Tibial artery (tissue), 4 donors: ENCODE data around the gene ABHD14A.
"Not testable (repeated sequence)": the region's sequence is repeated elsewhere in the genome, so short reads cannot be mapped to it uniquely, and the experiment has no call there.

Source experiments
- DNase-seq, 2 donors: peaks; one replicate each; pipeline ENCODE4 v3.0.0-alpha.2; 2019
- H3K27ac ChIP-seq, 2 donors: fragments of 200-600 bp; sonication (generic) in 1 of 2; 1 replicate in 1 of 2; 2 replicates in 1 of 2; pipeline ENCODE4 v1.5.1; 2018 to 2019; ENCODE audit warnings: mild to moderate bottlenecking in 1 of 2
- H3K27me3 ChIP-seq, 2 donors: fragments of 200-600 bp; sonication (generic) in 1 of 2; one replicate each; pipeline versions ENCODE4 v1.5.1 to v1.6.0; 2016 to 2019
- H3K36me3 ChIP-seq, 3 donors: fragments of 200-600 bp; sonication (generic) in 2 of 3; one replicate each; pipeline ENCODE4 v1.5.1; 2016 to 2019; ENCODE audit warnings: mild to moderate bottlenecking in 2 of 3
- H3K4me1 ChIP-seq, 4 donors: fragments of 200-600 bp; sonication (generic) in 2 of 4; 1 replicate in 3 of 4; 2 replicates in 1 of 4; pipeline ENCODE4 v1.5.1; 2016 to 2019
- H3K4me3 ChIP-seq, 2 donors: fragments of 200-600 bp; sonication (generic) in 1 of 2; 1 replicate in 1 of 2; 2 replicates in 1 of 2; pipeline ENCODE4 v1.5.1; 2018 to 2019; ENCODE audit warnings: mild to moderate bottlenecking in 2 of 2
- H3K9me3 ChIP-seq, 3 donors: fragments of 200-600 bp; sonication (generic) in 1 of 3; one replicate each; pipeline ENCODE4 v1.5.1; 2016 to 2019
- CTCF ChIP-seq, 2 experiments: fragments of 200-600 bp in 1 of 2; fragments of 450-650 bp in 1 of 2; IDR thresholded peaks; one replicate each; pipeline ENCODE4 v1.5.1; 2017 to 2019; ENCODE audit warnings: antibody characterized with exemption in 2 of 2, mild to moderate bottlenecking in 1 of 2, moderate library complexity in 1 of 2
- intact Hi-C: fragments of 100-400 bp; cut with DNase I; formaldehyde crosslinking; loops from one replicate; pipeline ENCODE4 v1.15.0; 2023; ENCODE audit warnings: low total_unique reads

ABHD14A gene

GRCh38 chr3:51987568-51987967, 12.7 kb downstream of the ABHD14A start:
- Histone ChIP-seq H3K27ac (no peak overlapping the region), H3K4me1 (peaks cover 0 to 27% (median 20%) of the 10 kb centered on the region in 4 donors), H3K27me3 (no peaks in the 10 kb centered on the region), H3K4me3 (no peak overlapping the region), H3K36me3 (peaks cover 0 to 18% (median 14%) of the 10 kb centered on the region in 3 donors), H3K9me3 (no peaks in the 10 kb centered on the region)
- DNase-seq: no peak
- TF ChIP-seq CTCF (IDR thresholded peaks at IDR 0.05): no peak
- intact Hi-C loops: no loop called here

GRCh38 chr3:51988286-51989146, 13.7 kb downstream of the ABHD14A start:
- H3K27me3 ChIP-seq: no peaks in the 10 kb centered on the region
- peaks cover 2 to 28% (median 24%) of the 10 kb centered on the region in 3 donors for H3K36me3 ChIP-seq
- H3K4me3 ChIP-seq: no peak overlapping the region
- intact Hi-C loops: no loop called here
- H3K4me1 ChIP-seq: peaks cover 0 to 25% (median 17%) of the 10 kb centered on the region in 4 donors
- DNase-seq: no peak
- H3K27ac ChIP-seq: no peak overlapping the region
- H3K9me3 ChIP-seq: no peaks in the 10 kb centered on the region
- no peak for TF ChIP-seq CTCF (IDR thresholded peaks at IDR 0.05)

DNA sequence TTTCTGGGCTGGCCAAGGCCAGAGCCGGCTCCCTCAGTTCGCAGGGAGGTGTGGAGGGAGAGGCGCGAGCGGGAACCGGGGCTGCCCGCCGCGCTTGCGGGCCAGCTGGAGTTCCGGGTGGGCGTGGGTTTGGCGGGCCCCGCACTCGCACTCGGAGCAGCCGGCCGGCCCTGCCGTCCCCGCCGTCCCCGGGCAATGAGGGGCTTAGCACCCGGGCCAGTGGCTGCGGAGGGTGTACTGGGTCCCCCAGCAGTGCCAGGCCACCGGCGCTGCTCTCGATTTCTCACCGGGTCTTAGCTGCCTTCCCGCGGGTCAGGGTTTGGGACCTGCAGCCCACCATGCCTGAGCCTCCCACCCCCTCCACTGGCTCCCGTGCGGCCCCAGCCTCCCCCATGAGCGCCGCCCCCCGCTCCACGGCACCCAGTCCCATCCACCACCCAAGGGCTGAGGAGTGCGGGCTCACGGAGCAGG, 15.7 kb downstream of the ABHD14A start:
- H3K27me3 ChIP-seq, intact Hi-C loops, DNase-seq, H3K9me3 ChIP-seq, H3K4me3 ChIP-seq: not testable (repeated sequence)
- Histone ChIP-seq H3K36me3 (peaks cover 14 to 42% (median 36%) of the 10 kb centered on the region in 3 donors), H3K27ac (peak overlapping the region in 1 of 2 donors; percentile 53), H3K4me1 (peaks cover 0 to 30% (median 22%) of the 10 kb centered on the region in 4 donors)

DNA sequence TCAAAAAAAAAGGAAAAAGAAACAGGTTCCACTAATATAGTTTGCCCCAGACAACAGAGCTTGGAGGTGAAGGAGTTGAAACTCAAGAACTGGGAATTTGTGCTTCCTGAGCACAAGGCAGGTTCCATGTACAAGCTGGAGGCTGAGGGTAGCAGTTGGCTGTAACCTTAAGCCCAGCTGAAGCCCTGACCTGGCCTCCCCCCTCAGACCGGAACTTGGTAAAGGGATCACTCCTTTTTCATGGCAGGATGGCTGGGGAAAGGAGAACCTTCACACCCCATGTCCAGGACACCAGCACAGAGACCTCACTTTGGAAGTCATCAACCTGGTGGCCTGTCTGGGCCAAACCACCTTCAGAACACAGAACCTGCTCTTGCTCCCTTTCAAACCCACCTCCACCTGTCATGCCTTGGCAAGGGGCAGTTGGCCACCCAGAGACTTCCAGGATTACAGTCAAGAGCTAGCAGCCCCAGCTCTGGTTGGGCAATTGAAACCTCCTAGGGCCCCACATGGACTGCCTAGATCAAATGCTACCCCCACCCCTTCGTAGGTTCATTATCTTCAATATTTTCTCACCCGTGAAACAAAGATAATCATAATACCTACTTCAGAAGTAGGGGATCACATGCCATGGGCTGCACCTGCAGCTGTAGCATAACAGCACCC, 17.3 kb downstream of the ABHD14A start:
- no peak for DNase-seq
- no peak for TF ChIP-seq CTCF (IDR thresholded peaks at IDR 0.05)
- intact Hi-C loops: no loop called here
- H3K9me3 ChIP-seq: no peaks in the 10 kb centered on the region
- peaks cover 14 to 42% (median 36%) of the 10 kb centered on the region in 3 donors for H3K36me3 ChIP-seq
- peaks cover 0 to 30% (median 22%) of the 10 kb centered on the region in 4 donors for H3K4me1 ChIP-seq
- no peaks in the 10 kb centered on the region for H3K27me3 ChIP-seq
- no peak overlapping the region for H3K27ac ChIP-seq
- no peak overlapping the region for H3K4me3 ChIP-seq

DNA sequence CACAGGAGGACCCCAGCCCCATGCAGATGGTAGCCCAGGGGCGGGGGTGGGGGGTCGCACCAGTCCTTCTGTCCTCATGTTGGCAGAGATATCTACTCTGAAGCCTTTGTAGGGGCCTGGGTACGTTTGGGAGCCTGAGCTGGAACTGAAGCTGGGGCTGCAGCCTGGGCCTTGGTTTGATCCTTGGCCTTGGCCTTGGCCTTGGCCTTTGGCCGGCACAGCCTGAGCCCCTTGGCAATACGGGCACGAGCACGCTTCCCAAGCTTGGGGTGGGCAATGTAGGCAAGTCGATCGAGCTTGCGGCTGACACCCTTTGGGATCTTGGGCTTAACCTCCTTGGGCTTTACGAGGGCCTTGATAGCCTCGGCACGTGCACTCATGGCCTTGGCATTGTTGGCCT, 18.8 kb downstream of the ABHD14A start:
- H3K9me3 ChIP-seq, DNase-seq, H3K27me3 ChIP-seq, H3K27ac ChIP-seq, H3K4me3 ChIP-seq, intact Hi-C loops: not testable (repeated sequence)
- H3K4me1 ChIP-seq: peaks cover 0 to 30% (median 22%) of the 10 kb centered on the region in 4 donors
- H3K36me3 ChIP-seq: peaks cover 14 to 42% (median 36%) of the 10 kb centered on the region in 3 donors

DNA sequence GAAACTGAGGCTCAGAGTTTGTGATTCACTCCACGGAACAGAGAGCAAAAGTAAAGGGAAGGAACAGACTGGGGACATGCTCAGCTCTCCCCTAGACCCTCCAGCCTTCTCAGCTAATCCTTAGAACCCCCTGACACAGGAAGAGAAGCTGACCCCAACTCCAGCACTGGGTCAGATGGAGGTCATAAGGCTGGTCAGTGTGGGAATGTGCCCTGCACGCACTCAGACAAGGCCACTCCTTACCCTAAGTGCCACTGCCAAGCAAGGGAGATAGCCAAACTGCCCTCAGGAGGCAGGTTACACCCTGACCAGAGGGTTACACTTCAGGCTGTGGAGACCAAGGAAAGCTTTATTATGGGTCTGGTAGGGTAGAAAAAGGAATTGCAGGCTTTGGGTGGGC, 19.7 kb downstream of the ABHD14A start:
- Histone ChIP-seq H3K4me1 (peaks cover 0 to 27% (median 21%) of the 10 kb centered on the region in 4 donors), H3K27me3 (peaks cover 0 to 15% of the 10 kb centered on the region in 2 donors), H3K9me3 (no peaks in the 10 kb centered on the region), H3K4me3 (peak overlapping the region in 1 of 2 donors; percentile 92), H3K36me3 (peaks cover 14 to 42% (median 36%) of the 10 kb centered on the region in 3 donors), H3K27ac (peak overlapping the region; percentile 85 to 92)
- no peak for TF ChIP-seq CTCF (IDR thresholded peaks at IDR 0.05)
- intact Hi-C loops: no loop called here
- no peak for DNase-seq
